Mesenchymal stem cell (in vitro differentiated cells and primary cell): ENCODE data around the gene ADAMTS18.

Source experiments
- DNase-seq: peaks from one replicate; pipeline ENCODE4 v3.0.0-alpha.2; 2013
- H2AFZ ChIP-seq: one replicate; pipeline ENCODE4 v1.6.1; 2013; ENCODE audit warnings: low read depth, mild to moderate bottlenecking, control low read depth, inconsistent platforms, low read length, moderate library complexity
- H2AK5ac ChIP-seq: 2 replicates; pipeline ENCODE4 v1.6.1; 2013; ENCODE audit warnings: low read length, moderate library complexity, mild to moderate bottlenecking, inconsistent platforms; ENCODE audit not compliant: severe bottlenecking
- H2BK120ac ChIP-seq: one replicate; pipeline ENCODE4 v1.6.1; 2013; ENCODE audit warnings: low read depth, mild to moderate bottlenecking, inconsistent platforms, low read length, moderate library complexity
- H2BK12ac ChIP-seq, 2 experiments: one replicate each; pipeline ENCODE4 v1.6.1; 2013; ENCODE audit warnings: inconsistent platforms in 2 of 2, low read length in 2 of 2, mild to moderate bottlenecking in 2 of 2, moderate library complexity in 2 of 2, control low read depth in 1 of 2
- H2BK15ac ChIP-seq: one replicate; pipeline ENCODE4 v1.6.1; 2013; ENCODE audit warnings: mild to moderate bottlenecking, low read depth, inconsistent platforms; ENCODE audit not compliant: poor library complexity, severe bottlenecking
- H2BK5ac ChIP-seq: 2 replicates; pipeline ENCODE4 v1.6.1; 2013; ENCODE audit warnings: low read depth, mild to moderate bottlenecking, low read length, control low read depth, inconsistent platforms; ENCODE audit not compliant: poor library complexity, severe bottlenecking
- H3K14ac ChIP-seq, 2 experiments: one replicate each; pipeline ENCODE4 v1.6.1; 2013; ENCODE audit warnings: inconsistent platforms in 2 of 2, low read length in 2 of 2, control low read depth in 1 of 2, mild to moderate bottlenecking in 1 of 2, moderate library complexity in 1 of 2
- H3K18ac ChIP-seq, 2 experiments: one replicate each; pipeline ENCODE4 v1.6.1; 2013; ENCODE audit warnings: inconsistent platforms in 2 of 2, low read length in 2 of 2, control low read depth in 1 of 2, low read depth in 1 of 2, mild to moderate bottlenecking in 1 of 2
- H3K23ac ChIP-seq, 2 experiments: one replicate each; pipeline ENCODE4 v1.6.1; 2013; ENCODE audit warnings: inconsistent platforms in 2 of 2, low read length in 2 of 2, mild to moderate bottlenecking in 2 of 2, moderate library complexity in 2 of 2, control low read depth in 1 of 2
- H3K27ac ChIP-seq: 2 replicates; pipeline ENCODE4 v1.5.1; 2013; ENCODE audit warnings: mild to moderate bottlenecking, moderate library complexity, low read length, control low read depth, inconsistent platforms; ENCODE audit not compliant: poor library complexity, severe bottlenecking
- H3K27me3 ChIP-seq, 2 experiments: 2 replicates each; pipeline versions ENCODE4 v1.6.1 to v1.7.0; 2013; ENCODE audit warnings: low read length in 2 of 2, mild to moderate bottlenecking in 2 of 2, moderate library complexity in 2 of 2, control low read depth in 1 of 2, inconsistent platforms in 1 of 2; ENCODE audit not compliant: control insufficient read depth in 1 of 2, insufficient read depth in 1 of 2
- H3K36me3 ChIP-seq, 2 experiments: 2 replicates each; pipeline versions ENCODE4 v1.6.1 to v1.7.0; 2013; ENCODE audit warnings: low read length in 2 of 2, control low read depth in 1 of 2, inconsistent platforms in 1 of 2, low read depth in 1 of 2, mild to moderate bottlenecking in 1 of 2; ENCODE audit not compliant: insufficient read depth in 2 of 2, control insufficient read depth in 1 of 2
- H3K4ac ChIP-seq, 2 experiments: one replicate each; pipeline ENCODE4 v1.6.1; 2013; ENCODE audit warnings: inconsistent platforms in 2 of 2, low read length in 2 of 2, mild to moderate bottlenecking in 2 of 2, moderate library complexity in 2 of 2, control low read depth in 1 of 2, low read depth in 1 of 2
- H3K4me1 ChIP-seq: 2 replicates; pipeline ENCODE4 v1.6.1; 2013; ENCODE audit warnings: low read depth, low read length, control low read depth; ENCODE audit not compliant: control insufficient read depth, insufficient read depth
- H3K4me2 ChIP-seq: 2 replicates; pipeline ENCODE4 v1.6.1; 2013; ENCODE audit warnings: low read length, mild to moderate bottlenecking, inconsistent platforms; ENCODE audit not compliant: poor library complexity, severe bottlenecking
- H3K4me3 ChIP-seq, 2 experiments: 2 replicates each; pipeline versions ENCODE4 v1.5.1 to v1.7.0; 2013; ENCODE audit warnings: low read length in 2 of 2, mild to moderate bottlenecking in 2 of 2, control low read depth in 1 of 2, low read depth in 1 of 2; ENCODE audit not compliant: insufficient read depth in 1 of 2
- H3K79me1 ChIP-seq: replicated peaks from 2 replicates; pipeline ENCODE4 v1.6.1; 2013; ENCODE audit warnings: mild to moderate bottlenecking, control low read depth, low read length, inconsistent platforms; ENCODE audit not compliant: poor library complexity, severe bottlenecking
- H3K9ac ChIP-seq: 2 replicates; pipeline ENCODE4 v1.7.0; 2013; ENCODE audit warnings: mild to moderate bottlenecking, low read length, moderate library complexity
- H3K9me3 ChIP-seq: 2 replicates; pipeline ENCODE4 v1.7.0; 2013; ENCODE audit warnings: mild to moderate bottlenecking, low read length; ENCODE audit not compliant: control insufficient read depth
- H4K8ac ChIP-seq: one replicate; pipeline ENCODE4 v1.6.1; 2013; ENCODE audit warnings: inconsistent platforms, mild to moderate bottlenecking, low read length, moderate library complexity
- H4K91ac ChIP-seq: one replicate; pipeline ENCODE4 v1.6.1; 2013; ENCODE audit warnings: mild to moderate bottlenecking, low read length, inconsistent platforms
- WGBS: methylation state at CpG from one replicate; pipeline ENCODE4 v1.1.7; 2013; ENCODE audit warnings: mixed read lengths; 5-methylcytosine and 5-hydroxymethylcytosine counted together

ADAMTS18 gene

DNA sequence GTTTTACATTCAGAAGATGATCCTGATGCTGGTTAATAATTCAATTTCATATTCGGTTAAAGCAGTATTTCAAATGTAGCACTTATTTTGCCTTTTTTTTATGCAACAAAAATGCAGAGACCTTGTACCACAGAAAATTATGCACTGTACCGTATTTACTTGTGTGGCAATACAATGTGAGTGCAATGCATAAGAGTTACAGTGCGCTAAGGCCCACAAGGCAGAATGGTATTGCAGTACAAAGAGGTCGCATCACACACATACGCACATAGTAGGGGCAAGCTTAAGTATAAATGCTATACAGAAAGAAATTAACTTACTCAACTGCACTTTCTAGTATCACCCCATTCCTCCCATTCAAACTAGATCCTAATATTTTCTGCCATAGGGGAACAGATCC is 132.6 kb downstream of the ADAMTS18 start:
- H3K23ac ChIP-seq: no peak overlapping the region
- H4K91ac ChIP-seq: no peak overlapping the region
- no peak overlapping the region for H2AFZ ChIP-seq
- H2BK120ac ChIP-seq: no peak overlapping the region
- H2BK5ac ChIP-seq: no peak overlapping the region
- H3K36me3 ChIP-seq: no peaks in the 10 kb centered on the region
- H3K27me3 ChIP-seq: no peaks in the 10 kb centered on the region
- H3K9me3 ChIP-seq: no peaks in the 10 kb centered on the region
- H2BK15ac ChIP-seq: no peak overlapping the region
- no peak overlapping the region for H3K4me2 ChIP-seq
- H3K9ac ChIP-seq: no peak overlapping the region
- H3K4me1 ChIP-seq: peaks cover 7% of the 10 kb centered on the region
- H4K8ac ChIP-seq: no peak overlapping the region
- no peak overlapping the region for H3K4ac ChIP-seq
- 98% methylated on average over 4 of the region's 5 CpGs for WGBS
- no peak overlapping the region for H3K14ac ChIP-seq
- no peak overlapping the region for H2AK5ac ChIP-seq
- no peak overlapping the region for H3K27ac ChIP-seq
- no peaks in the 10 kb centered on the region for H3K79me1 ChIP-seq
- no peak overlapping the region for H3K4me3 ChIP-seq
- DNase-seq: no peak
- no peak overlapping the region for H3K18ac ChIP-seq
- H2BK12ac ChIP-seq: no peak overlapping the region

GRCh38 chr16:77300256-77300655 is 134.6 kb downstream of the ADAMTS18 start:
- H2BK5ac ChIP-seq: no peak overlapping the region
- no peak overlapping the region for H3K23ac ChIP-seq
- H3K36me3 ChIP-seq: no peaks in the 10 kb centered on the region
- no peak overlapping the region for H3K4me3 ChIP-seq
- H3K9me3 ChIP-seq: no peaks in the 10 kb centered on the region
- H2BK120ac ChIP-seq: no peak overlapping the region
- no peak for DNase-seq
- no peak overlapping the region for H2AFZ ChIP-seq
- H4K8ac ChIP-seq: no peak overlapping the region
- no peak overlapping the region for H3K4me2 ChIP-seq
- H3K4ac ChIP-seq: no peak overlapping the region
- 83% methylated on average over 2 of the region's 3 CpGs for WGBS
- no peaks in the 10 kb centered on the region for H3K27me3 ChIP-seq
- H4K91ac ChIP-seq: no peak overlapping the region
- peaks cover 7% of the 10 kb centered on the region for H3K4me1 ChIP-seq
- H3K14ac ChIP-seq: no peak overlapping the region
- H3K9ac ChIP-seq: no peak overlapping the region
- H2AK5ac ChIP-seq: no peak overlapping the region
- no peak overlapping the region for H2BK15ac ChIP-seq
- no peak overlapping the region for H3K18ac ChIP-seq
- peak overlapping the region in 1 of 2 experiments; percentile 42 for H2BK12ac ChIP-seq
- H3K27ac ChIP-seq: no peak overlapping the region
- H3K79me1 ChIP-seq: no peaks in the 10 kb centered on the region

DNA sequence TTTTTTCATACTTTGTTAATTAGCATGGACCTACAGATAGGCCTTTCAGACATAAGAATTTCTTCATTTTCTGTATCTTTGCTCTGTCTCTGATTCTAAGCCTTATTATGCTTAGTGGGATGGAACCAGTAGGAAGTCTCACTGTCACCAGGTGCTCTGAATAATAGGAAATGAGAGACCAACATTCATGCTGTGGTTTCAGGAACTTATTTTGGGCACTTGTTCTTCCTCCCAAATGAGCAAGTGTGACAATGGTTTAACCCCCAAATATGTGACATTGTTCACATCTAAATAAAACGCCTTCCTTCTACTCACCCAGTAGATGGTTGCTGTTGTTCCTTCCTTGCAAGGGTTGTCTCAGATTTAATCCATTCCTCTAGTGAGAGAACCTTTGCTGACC is 135.4 kb downstream of the ADAMTS18 start:
- no peak overlapping the region for H3K4ac ChIP-seq
- no peaks in the 10 kb centered on the region for H3K27me3 ChIP-seq
- no peak overlapping the region for H2BK15ac ChIP-seq
- no peak overlapping the region for H4K91ac ChIP-seq
- no peaks in the 10 kb centered on the region for H3K36me3 ChIP-seq
- H3K14ac ChIP-seq: peak overlapping the region in 1 of 2 experiments; percentile 20
- H3K18ac ChIP-seq: peak overlapping the region in 1 of 2 experiments; percentile 22
- peak overlapping the region; percentile 69 for H3K27ac ChIP-seq
- H4K8ac ChIP-seq: no peak overlapping the region
- no peak overlapping the region for H3K23ac ChIP-seq
- no peak overlapping the region for H2BK5ac ChIP-seq
- H2AFZ ChIP-seq: no peak overlapping the region
- peaks cover 7% of the 10 kb centered on the region for H3K4me1 ChIP-seq
- H2BK120ac ChIP-seq: no peak overlapping the region
- DNase-seq: no peak
- peak overlapping the region in 1 of 2 experiments; percentile 75 for H2BK12ac ChIP-seq
- 84% methylated on average over 1 of the region's 1 CpG for WGBS
- no peak overlapping the region for H3K4me2 ChIP-seq
- peak overlapping the region; percentile 85 for H2AK5ac ChIP-seq
- no peaks in the 10 kb centered on the region for H3K9me3 ChIP-seq
- H3K9ac ChIP-seq: peak overlapping the region; percentile 66
- no peak overlapping the region for H3K4me3 ChIP-seq
- no peaks in the 10 kb centered on the region for H3K79me1 ChIP-seq

- Histone ChIP-seq H3K9ac (peak overlapping the region; percentile 66), H2BK5ac (no peak overlapping the region), H3K18ac (no peak overlapping the region), H3K27me3 (no peaks in the 10 kb centered on the region), H3K4me3 (no peak overlapping the region), H2AK5ac (no peak overlapping the region), H3K14ac (no peak overlapping the region), H3K27ac (peak overlapping the region; percentile 97), H3K9me3 (no peaks in the 10 kb centered on the region), H3K36me3 (no peaks in the 10 kb centered on the region), H3K79me1 (no peaks in the 10 kb centered on the region), H3K4me2 (peak overlapping the region; percentile 43), H4K8ac (no peak overlapping the region), H3K4ac (no peak overlapping the region), H3K4me1 (peaks cover 7% of the 10 kb centered on the region), H4K91ac (no peak overlapping the region), H3K23ac (no peak overlapping the region), H2BK12ac (no peak overlapping the region), H2AFZ (no peak overlapping the region), H2BK15ac (no peak overlapping the region), H2BK120ac (no peak overlapping the region)
- peak; percentile 93 for DNase-seq
- 13% methylated on average over 11 of the region's 12 CpGs for WGBS
Observed at GRCh38 chr16:77298418-77299360, 136.1 kb downstream of the ADAMTS18 start.
